Peyer's patch (tissue), 4 donors: Measurements from ENCODE around the gene SMIM43. TPM values are rescaled to one million over a fixed set of nuclear protein-coding genes. Genes with fewer than 3 reads are reported as not detected.

Experiments
- DNase-seq, 3 donors: peaks; one replicate each; pipeline ENCODE4 v3.0.0-alpha.2; 2017 to 2019
- H3K27ac ChIP-seq, 4 donors: fragments of 200-600 bp; sonication (generic); one replicate each; pipeline ENCODE4 v1.5.1; 2016 to 2019
- H3K27me3 ChIP-seq, 2 donors: fragments of 200-600 bp; sonication (generic); one replicate each; pipeline ENCODE4 v1.5.1; 2019
- H3K36me3 ChIP-seq, 3 donors: fragments of 200-600 bp; sonication (generic); one replicate each; pipeline ENCODE4 v1.5.1; 2016 to 2019
- H3K4me1 ChIP-seq, 4 donors: fragments of 200-600 bp; sonication (generic); one replicate each; pipeline ENCODE4 v1.5.1; 2016 to 2019
- H3K4me3 ChIP-seq, 4 donors: fragments of 200-600 bp; sonication (generic); 1 replicate in 3 of 4; 2 replicates in 1 of 4; pipeline ENCODE4 v1.5.1; 2016 to 2019; ENCODE audit warnings: mild to moderate bottlenecking in 1 of 4
- H3K9me3 ChIP-seq, 4 donors: fragments of 200-600 bp; sonication (generic); one replicate each; pipeline ENCODE4 v1.5.1; 2016 to 2019; ENCODE audit warnings: mild to moderate bottlenecking in 1 of 4
- POLR2A ChIP-seq, 2 donors: fragments of 450-650 bp; IDR thresholded peaks; one replicate each; pipeline ENCODE4 v1.5.1; 2017; ENCODE audit warnings: antibody characterized with exemption in 2 of 2, mild to moderate bottlenecking in 2 of 2, moderate library complexity in 2 of 2
- total RNA-seq, 4 donors: library from RNA; depleted of rRNA; stranded (reverse); fragments of >200 nt; gene quantifications; one replicate each; pipeline ENCODE4 v1.1.0, GENCODE V29; 2016
- TF ChIP-seq, protein P1 (sequence below), 6 experiments: fragments of 450-650 bp in 4 of 6; fragments of 200-600 bp in 2 of 6; sonication (generic) in 1 of 6; IDR thresholded peaks; one replicate each; pipeline ENCODE4 v1.5.1; 2017 to 2019; ENCODE audit warnings: antibody characterized with exemption in 6 of 6, mild to moderate bottlenecking in 3 of 6, moderate library complexity in 1 of 6

Gene SMIM43
- total RNA-seq, 4 donors from 2014 or later = not detected

DNA sequence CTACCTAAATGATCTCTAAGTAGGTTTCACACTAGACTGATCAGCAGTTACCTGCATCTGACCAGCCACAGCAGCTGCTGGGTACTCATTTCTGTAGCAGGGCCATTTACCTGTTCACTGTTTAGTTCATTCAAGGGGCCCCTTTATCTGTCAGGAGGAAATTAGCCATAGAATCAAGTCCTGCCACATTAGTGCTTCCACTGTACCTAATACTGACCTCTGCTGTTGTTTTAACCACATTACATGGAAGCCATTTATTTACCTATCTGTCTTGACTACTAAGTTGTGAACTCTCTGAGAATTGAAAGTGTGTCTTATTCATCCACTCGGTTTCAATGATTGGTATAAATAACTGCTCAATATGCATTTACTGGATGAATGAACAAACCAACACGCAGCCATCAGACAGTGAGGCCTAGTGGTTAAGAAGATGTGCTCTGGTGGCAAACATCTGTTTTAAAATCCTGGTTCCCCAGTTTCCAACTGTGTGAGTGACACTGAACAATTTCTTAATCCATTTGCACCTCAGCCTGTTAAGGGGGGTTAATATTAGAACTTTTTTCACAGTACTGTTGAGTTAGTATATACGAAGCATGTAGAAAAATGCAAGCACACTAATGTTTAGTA, 38.2 kb downstream of the SMIM43 start:
- no peak overlapping the region for H3K27ac ChIP-seq
- no peaks in the 10 kb centered on the region for H3K9me3 ChIP-seq
- TF ChIP-seq, protein P1, sequence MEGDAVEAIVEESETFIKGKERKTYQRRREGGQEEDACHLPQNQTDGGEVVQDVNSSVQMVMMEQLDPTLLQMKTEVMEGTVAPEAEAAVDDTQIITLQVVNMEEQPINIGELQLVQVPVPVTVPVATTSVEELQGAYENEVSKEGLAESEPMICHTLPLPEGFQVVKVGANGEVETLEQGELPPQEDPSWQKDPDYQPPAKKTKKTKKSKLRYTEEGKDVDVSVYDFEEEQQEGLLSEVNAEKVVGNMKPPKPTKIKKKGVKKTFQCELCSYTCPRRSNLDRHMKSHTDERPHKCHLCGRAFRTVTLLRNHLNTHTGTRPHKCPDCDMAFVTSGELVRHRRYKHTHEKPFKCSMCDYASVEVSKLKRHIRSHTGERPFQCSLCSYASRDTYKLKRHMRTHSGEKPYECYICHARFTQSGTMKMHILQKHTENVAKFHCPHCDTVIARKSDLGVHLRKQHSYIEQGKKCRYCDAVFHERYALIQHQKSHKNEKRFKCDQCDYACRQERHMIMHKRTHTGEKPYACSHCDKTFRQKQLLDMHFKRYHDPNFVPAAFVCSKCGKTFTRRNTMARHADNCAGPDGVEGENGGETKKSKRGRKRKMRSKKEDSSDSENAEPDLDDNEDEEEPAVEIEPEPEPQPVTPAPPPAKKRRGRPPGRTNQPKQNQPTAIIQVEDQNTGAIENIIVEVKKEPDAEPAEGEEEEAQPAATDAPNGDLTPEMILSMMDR (IDR thresholded peaks at IDR 0.05) = peak; percentile 7 to 78 (median 70)
- no peak for TF ChIP-seq POLR2A (IDR thresholded peaks at IDR 0.05)
- no peaks in the 10 kb centered on the region for H3K4me1 ChIP-seq
- H3K36me3 ChIP-seq = no peaks in the 10 kb centered on the region
- no peak overlapping the region for H3K4me3 ChIP-seq
- DNase-seq = no peak
- H3K27me3 ChIP-seq = no peaks in the 10 kb centered on the region

DNA sequence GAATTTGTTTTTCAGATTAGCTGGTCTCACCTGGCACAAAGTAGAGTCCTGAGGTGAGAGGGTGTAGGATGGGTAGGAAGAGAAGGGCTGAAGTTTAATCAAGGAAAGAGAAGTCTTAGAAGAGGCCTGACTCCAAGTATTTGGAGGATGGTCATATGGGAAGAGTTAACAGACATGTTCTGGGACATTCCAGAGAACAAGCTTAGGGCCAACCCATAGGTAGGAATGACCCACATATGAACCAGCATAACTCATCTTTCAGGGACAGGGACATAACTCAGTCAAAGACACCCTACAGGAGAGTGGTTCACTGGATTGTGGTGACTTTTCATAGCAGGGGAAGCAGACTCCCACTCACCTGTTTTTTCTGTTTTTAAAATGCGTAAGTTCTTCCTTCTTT, 40.3 kb downstream of the SMIM43 start:
- no peak for TF ChIP-seq POLR2A (IDR thresholded peaks at IDR 0.05)
- TF ChIP-seq, protein P1 (IDR thresholded peaks at IDR 0.05) = no peak
- H3K4me3 ChIP-seq = no peak overlapping the region
- no peaks in the 10 kb centered on the region for H3K27me3 ChIP-seq
- H3K9me3 ChIP-seq = no peaks in the 10 kb centered on the region
- no peaks in the 10 kb centered on the region for H3K36me3 ChIP-seq
- no peak for DNase-seq
- H3K4me1 ChIP-seq = no peaks in the 10 kb centered on the region
- no peak overlapping the region for H3K27ac ChIP-seq

DNA sequence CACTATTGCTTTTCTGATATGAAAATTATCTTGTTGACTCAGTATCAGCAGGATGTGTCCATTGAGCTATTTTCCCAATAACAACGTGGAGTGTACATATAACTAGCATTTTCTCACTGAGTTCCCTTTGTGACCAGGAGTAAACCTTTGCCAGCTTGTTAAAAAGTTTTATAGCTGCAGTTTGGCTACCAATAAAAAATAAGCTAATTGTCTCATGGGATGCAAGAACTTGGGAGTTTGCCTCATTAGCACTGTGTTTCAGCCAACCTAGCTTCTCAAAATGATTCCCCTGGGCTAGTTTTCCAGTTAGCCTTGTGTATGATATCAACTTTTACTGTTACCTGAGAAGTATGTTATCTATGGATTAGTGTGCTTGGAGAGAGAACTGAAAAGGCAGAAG, 43.3 kb downstream of the SMIM43 start:
- Histone ChIP-seq H3K27ac (no peak overlapping the region), H3K9me3 (no peaks in the 10 kb centered on the region), H3K27me3 (no peaks in the 10 kb centered on the region), H3K4me1 (no peaks in the 10 kb centered on the region), H3K36me3 (no peaks in the 10 kb centered on the region), H3K4me3 (no peak overlapping the region)
- TF ChIP-seq POLR2A (IDR thresholded peaks at IDR 0.05) = no peak
- TF ChIP-seq, protein P1 (IDR thresholded peaks at IDR 0.05) = no peak
- DNase-seq = no peak

- no peak for TF ChIP-seq POLR2A (IDR thresholded peaks at IDR 0.05)
- TF ChIP-seq, protein P1 (IDR thresholded peaks at IDR 0.05) = no peak
Observed at GRCh38 chr4:121720109-121720508, 44.9 kb downstream of the SMIM43 start.

GRCh38 chr4:121717680-121718237, 47.2 kb downstream of the SMIM43 start:
- H3K4me1 ChIP-seq = no peaks in the 10 kb centered on the region

More at GRCh38 chr4:121720109-121720508, 44.9 kb downstream of the SMIM43 start:
- H3K36me3 ChIP-seq = no peaks in the 10 kb centered on the region
- H3K27me3 ChIP-seq = no peaks in the 10 kb centered on the region
- no peak for DNase-seq
- H3K4me3 ChIP-seq = no peak overlapping the region
- no peak overlapping the region for H3K27ac ChIP-seq
- H3K4me1 ChIP-seq = no peaks in the 10 kb centered on the region
- H3K9me3 ChIP-seq = no peaks in the 10 kb centered on the region

More at GRCh38 chr4:121717680-121718237, 47.2 kb downstream of the SMIM43 start:
- peak overlapping the region in 1 of 4 donors; percentile 45 for H3K27ac ChIP-seq
- no peak for DNase-seq
- no peak for TF ChIP-seq POLR2A (IDR thresholded peaks at IDR 0.05)
- TF ChIP-seq, protein P1 (IDR thresholded peaks at IDR 0.05) = no peak
- no peaks in the 10 kb centered on the region for H3K36me3 ChIP-seq
- no peaks in the 10 kb centered on the region for H3K9me3 ChIP-seq
- no peaks in the 10 kb centered on the region for H3K27me3 ChIP-seq
- H3K4me3 ChIP-seq = no peak overlapping the region
